ENCODE measurements around the gene FAM177A1. TPM values are rescaled to one million over a fixed set of nuclear protein-coding genes. Genes with fewer than 3 reads are reported as not detected.
"Not testable (repeated sequence)": the region's sequence is repeated elsewhere in the genome, so short reads cannot be mapped to it uniquely, and the experiment has no call there.

The FAM177A1 gene
- total and polyA plus RNA-seq, 4 donors, result 59.4 to 106 (median 82.8) TPM

- H3K36me3 ChIP-seq (ENCODE audit: control insufficient read depth, insufficient read depth, low read length), result peaks cover 28% of the 10 kb centered on the region
- no peaks in the 10 kb centered on the region for H3K4me1 ChIP-seq (ENCODE audit: control insufficient read depth, insufficient read depth, low read length)
- H3K9me3 ChIP-seq (ENCODE audit: control insufficient read depth, insufficient read depth, low read length), result no peaks in the 10 kb centered on the region
- WGBS (ENCODE audit: insufficient coverage), result no CpG with 5 or more reads among the region's 8 CpGs
- H3K4me3 ChIP-seq (ENCODE audit: low read depth, low read length), result no peak overlapping the region
- no peak for DNase-seq (ENCODE audit: low read depth in 4 of 6, low spot score in 6 of 6)
- no peak overlapping the region for H3K27ac ChIP-seq (ENCODE audit: low read depth, low read length)
- H3K27me3 ChIP-seq (ENCODE audit: control insufficient read depth, insufficient read depth, low read length), result no peaks in the 10 kb centered on the region
Measured at GRCh38 chr14:35083530-35084150, 37.6 kb downstream of the FAM177A1 start.

- DNase-seq (ENCODE audit: low read depth in 4 of 6, low spot score in 6 of 6), result peak in 3 of 6 donors; percentile 3 to 44 (median 20)
- 66% methylated on average over 2 of the region's 2 CpGs for WGBS (ENCODE audit: insufficient coverage)
- no peaks in the 10 kb centered on the region for H3K27me3 ChIP-seq (ENCODE audit: control insufficient read depth, insufficient read depth, low read length)
- peaks cover 40% of the 10 kb centered on the region for H3K36me3 ChIP-seq (ENCODE audit: control insufficient read depth, insufficient read depth, low read length)
- no peak overlapping the region for H3K4me3 ChIP-seq (ENCODE audit: low read depth, low read length)
- H3K27ac ChIP-seq (ENCODE audit: low read depth, low read length), result no peak overlapping the region
- H3K4me1 ChIP-seq (ENCODE audit: control insufficient read depth, insufficient read depth, low read length), result no peaks in the 10 kb centered on the region
- H3K9me3 ChIP-seq (ENCODE audit: control insufficient read depth, insufficient read depth, low read length), result peaks cover 3% of the 10 kb centered on the region
Measured at GRCh38 chr14:35085441-35085840, 39.4 kb downstream of the FAM177A1 start.

- Histone ChIP-seq H3K27ac (ENCODE audit: low read depth, low read length) (no peak overlapping the region), H3K9me3 (ENCODE audit: control insufficient read depth, insufficient read depth, low read length) (peaks cover 3% of the 10 kb centered on the region), H3K27me3 (ENCODE audit: control insufficient read depth, insufficient read depth, low read length) (no peaks in the 10 kb centered on the region), H3K36me3 (ENCODE audit: control insufficient read depth, insufficient read depth, low read length) (peaks cover 54% of the 10 kb centered on the region), H3K4me1 (ENCODE audit: control insufficient read depth, insufficient read depth, low read length) (no peaks in the 10 kb centered on the region), H3K4me3 (ENCODE audit: low read depth, low read length) (no peak overlapping the region)
- no peak for DNase-seq (ENCODE audit: low read depth in 4 of 6, low spot score in 6 of 6)
- no CpG with 5 or more reads among the region's 2 CpGs for WGBS (ENCODE audit: insufficient coverage)
Measured at GRCh38 chr14:35088514-35088913, 42.4 kb downstream of the FAM177A1 start.

- H3K27me3 ChIP-seq (ENCODE audit: control insufficient read depth, insufficient read depth, low read length); H3K4me3 ChIP-seq (ENCODE audit: low read depth, low read length); H3K9me3 ChIP-seq (ENCODE audit: control insufficient read depth, insufficient read depth, low read length); DNase-seq (ENCODE audit: low read depth in 4 of 6, low spot score in 6 of 6); H3K4me1 ChIP-seq (ENCODE audit: control insufficient read depth, insufficient read depth, low read length); H3K27ac ChIP-seq (ENCODE audit: low read depth, low read length): not testable (repeated sequence)
- H3K36me3 ChIP-seq (ENCODE audit: control insufficient read depth, insufficient read depth, low read length), result peaks cover 57% of the 10 kb centered on the region
- WGBS (ENCODE audit: insufficient coverage), result 100% methylated on average over 4 of the region's 6 CpGs
Measured at GRCh38 chr14:35094645-35095044, 48.6 kb downstream of the FAM177A1 start.

- no peak overlapping the region for H3K4me3 ChIP-seq (ENCODE audit: low read depth, low read length)
- peaks cover 25% of the 10 kb centered on the region for H3K36me3 ChIP-seq (ENCODE audit: control insufficient read depth, insufficient read depth, low read length)
- H3K27ac ChIP-seq (ENCODE audit: low read depth, low read length), result no peak overlapping the region
- no peaks in the 10 kb centered on the region for H3K4me1 ChIP-seq (ENCODE audit: control insufficient read depth, insufficient read depth, low read length)
- no peaks in the 10 kb centered on the region for H3K9me3 ChIP-seq (ENCODE audit: control insufficient read depth, insufficient read depth, low read length)
- no peaks in the 10 kb centered on the region for H3K27me3 ChIP-seq (ENCODE audit: control insufficient read depth, insufficient read depth, low read length)
- DNase-seq (ENCODE audit: low read depth in 4 of 6, low spot score in 6 of 6), result no peak
Measured at GRCh38 chr14:35107866-35108265, 61.8 kb downstream of the FAM177A1 start.

GRCh38 chr14:35112641-35113040 is 66.6 kb downstream of the FAM177A1 start:
- no peaks in the 10 kb centered on the region for H3K4me1 ChIP-seq (ENCODE audit: control insufficient read depth, insufficient read depth, low read length)
- WGBS (ENCODE audit: insufficient coverage), result 75% methylated on average over 2 of the region's 2 CpGs
- no peak for DNase-seq (ENCODE audit: low read depth in 4 of 6, low spot score in 6 of 6)
- H3K27ac ChIP-seq (ENCODE audit: low read depth, low read length), result no peak overlapping the region
- H3K27me3 ChIP-seq (ENCODE audit: control insufficient read depth, insufficient read depth, low read length), result no peaks in the 10 kb centered on the region
- peaks cover 42% of the 10 kb centered on the region for H3K36me3 ChIP-seq (ENCODE audit: control insufficient read depth, insufficient read depth, low read length)
- no peaks in the 10 kb centered on the region for H3K9me3 ChIP-seq (ENCODE audit: control insufficient read depth, insufficient read depth, low read length)
- no peak overlapping the region for H3K4me3 ChIP-seq (ENCODE audit: low read depth, low read length)

GRCh38 chr14:35113308-35113950 is 67.4 kb downstream of the FAM177A1 start:
- Histone ChIP-seq H3K4me1 (ENCODE audit: control insufficient read depth, insufficient read depth, low read length) (no peaks in the 10 kb centered on the region), H3K27me3 (ENCODE audit: control insufficient read depth, insufficient read depth, low read length) (no peaks in the 10 kb centered on the region), H3K27ac (ENCODE audit: low read depth, low read length) (no peak overlapping the region), H3K4me3 (ENCODE audit: low read depth, low read length) (no peak overlapping the region), H3K9me3 (ENCODE audit: control insufficient read depth, insufficient read depth, low read length) (no peaks in the 10 kb centered on the region), H3K36me3 (ENCODE audit: control insufficient read depth, insufficient read depth, low read length) (peaks cover 42% of the 10 kb centered on the region)
- WGBS (ENCODE audit: insufficient coverage), result 100% methylated on average over 3 of the region's 4 CpGs
- DNase-seq (ENCODE audit: low read depth in 4 of 6, low spot score in 6 of 6), result no peak

GRCh38 chr14:35114036-35114435 is 68.0 kb downstream of the FAM177A1 start:
- H3K4me3 ChIP-seq (ENCODE audit: low read depth, low read length), result no peak overlapping the region
- no peaks in the 10 kb centered on the region for H3K9me3 ChIP-seq (ENCODE audit: control insufficient read depth, insufficient read depth, low read length)
- DNase-seq (ENCODE audit: low read depth in 4 of 6, low spot score in 6 of 6), result no peak
- WGBS (ENCODE audit: insufficient coverage), result no CpG with 5 or more reads among the region's 2 CpGs
- H3K4me1 ChIP-seq (ENCODE audit: control insufficient read depth, insufficient read depth, low read length), result no peaks in the 10 kb centered on the region
- H3K27me3 ChIP-seq (ENCODE audit: control insufficient read depth, insufficient read depth, low read length), result no peaks in the 10 kb centered on the region
- H3K36me3 ChIP-seq (ENCODE audit: control insufficient read depth, insufficient read depth, low read length), result peaks cover 42% of the 10 kb centered on the region
- no peak overlapping the region for H3K27ac ChIP-seq (ENCODE audit: low read depth, low read length)

GRCh38 chr14:35116242-35116641 is 70.2 kb downstream of the FAM177A1 start:
- no peak overlapping the region for H3K27ac ChIP-seq (ENCODE audit: low read depth, low read length)
- WGBS (ENCODE audit: insufficient coverage), result 100% methylated on average over 2 of the region's 4 CpGs
- H3K4me3 ChIP-seq (ENCODE audit: low read depth, low read length), result no peak overlapping the region
- DNase-seq (ENCODE audit: low read depth in 4 of 6, low spot score in 6 of 6), result no peak
- H3K4me1 ChIP-seq (ENCODE audit: control insufficient read depth, insufficient read depth, low read length), result peaks cover 7% of the 10 kb centered on the region
- H3K27me3 ChIP-seq (ENCODE audit: control insufficient read depth, insufficient read depth, low read length), result no peaks in the 10 kb centered on the region
- peaks cover 41% of the 10 kb centered on the region for H3K36me3 ChIP-seq (ENCODE audit: control insufficient read depth, insufficient read depth, low read length)
- H3K9me3 ChIP-seq (ENCODE audit: control insufficient read depth, insufficient read depth, low read length), result no peaks in the 10 kb centered on the region

- H3K36me3 ChIP-seq (ENCODE audit: control insufficient read depth, insufficient read depth, low read length), result peaks cover 35% of the 10 kb centered on the region
Measured at GRCh38 chr14:35117112-35117511, 71.0 kb downstream of the FAM177A1 start.

More at GRCh38 chr14:35117112-35117511, 71.0 kb downstream of the FAM177A1 start:
- no peak overlapping the region for H3K27ac ChIP-seq (ENCODE audit: low read depth, low read length)
- no CpG with 5 or more reads among the region's 2 CpGs for whole genome bisulfite sequencing (ENCODE audit: insufficient coverage)
- H3K4me3 ChIP-seq (ENCODE audit: low read depth, low read length), result no peak overlapping the region
- no peak for DNase-seq (ENCODE audit: low read depth in 4 of 6, low spot score in 6 of 6)
- no peaks in the 10 kb centered on the region for H3K27me3 ChIP-seq (ENCODE audit: control insufficient read depth, insufficient read depth, low read length)
- no peaks in the 10 kb centered on the region for H3K9me3 ChIP-seq (ENCODE audit: control insufficient read depth, insufficient read depth, low read length)
- H3K4me1 ChIP-seq (ENCODE audit: control insufficient read depth, insufficient read depth, low read length), result peaks cover 8% of the 10 kb centered on the region

Data from spinal cord (tissue), 10 donors.